GM19351 (cell line): ENCODE measurements around the gene UNCX.
"Not testable (repeated sequence)": the region's sequence is repeated elsewhere in the genome, so short reads cannot be mapped to it uniquely, and the experiment has no call there.

ENCODE experiments used
- ATAC-seq: cut with Tn5 transposase; IDR thresholded peaks from one replicate; pipeline ENCODE4 v1.9.1; 2021; ENCODE audit warnings: mild to moderate bottlenecking, moderate library complexity; ENCODE audit not compliant: unreplicated experiment

Gene UNCX

GRCh38 chr7:1232623-1233332 is at the start of gene UNCX:
TSS of gene UNCX (plus strand) at chr7:1232872. CDS start at chr7:1233018, 146 bp downstream.
- ATAC-seq, result no peak

GRCh38 chr7:1187127-1187526 is 45.5 kb upstream of the UNCX start:
- no peak for ATAC-seq

GRCh38 chr7:1188720-1189294 is 43.9 kb upstream of the UNCX start:
- no peak for ATAC-seq

- no peak for ATAC-seq
These were observed 42.5 kb upstream of the UNCX start for GRCh38 chr7:1189986-1190772.

- no peak for ATAC-seq
These were observed 40.4 kb upstream of the UNCX start for GRCh38 chr7:1192171-1192676.

GRCh38 chr7:1193593-1194424 is 38.9 kb upstream of the UNCX start:
- ATAC-seq, result no peak

GRCh38 chr7:1196441-1196840 is 36.2 kb upstream of the UNCX start:
- ATAC-seq, result not testable (repeated sequence)

- no peak for ATAC-seq
These were observed 35.7 kb upstream of the UNCX start for GRCh38 chr7:1196950-1197349.

GRCh38 chr7:1197997-1198625 is 34.6 kb upstream of the UNCX start:
- no peak for ATAC-seq

- no peak for ATAC-seq
These were observed 32.6 kb upstream of the UNCX start for GRCh38 chr7:1200045-1200444.

- no peak for ATAC-seq
These were observed 30.8 kb upstream of the UNCX start for GRCh38 chr7:1201916-1202315.

GRCh38 chr7:1202914-1203313 is 29.8 kb upstream of the UNCX start:
- not testable (repeated sequence) for ATAC-seq

- ATAC-seq, result no peak
These were observed 28.1 kb upstream of the UNCX start for GRCh38 chr7:1204460-1205140.

GRCh38 chr7:1205742-1206141 is 26.9 kb upstream of the UNCX start:
- ATAC-seq, result not testable (repeated sequence)

GRCh38 chr7:1209097-1209496 is 23.6 kb upstream of the UNCX start:
- no peak for ATAC-seq

- ATAC-seq, result no peak
These were observed 22.2 kb upstream of the UNCX start for GRCh38 chr7:1210321-1210978.

GRCh38 chr7:1210979-1211608 is 21.6 kb upstream of the UNCX start:
- ATAC-seq, result no peak

GRCh38 chr7:1211611-1212010 is 21.1 kb upstream of the UNCX start:
- ATAC-seq, result no peak

GRCh38 chr7:1212025-1212424 is 20.6 kb upstream of the UNCX start:
- not testable (repeated sequence) for ATAC-seq
